GM19025 (cell line): ENCODE measurements around the gene TSBP1.

ENCODE experiments used
- ATAC-seq: cut with Tn5 transposase; IDR thresholded peaks from one replicate; pipeline ENCODE4 v1.9.1; 2021; ENCODE audit warnings: mild to moderate bottlenecking, low read depth, moderate library complexity; ENCODE audit not compliant: unreplicated experiment

Gene TSBP1, protein sequence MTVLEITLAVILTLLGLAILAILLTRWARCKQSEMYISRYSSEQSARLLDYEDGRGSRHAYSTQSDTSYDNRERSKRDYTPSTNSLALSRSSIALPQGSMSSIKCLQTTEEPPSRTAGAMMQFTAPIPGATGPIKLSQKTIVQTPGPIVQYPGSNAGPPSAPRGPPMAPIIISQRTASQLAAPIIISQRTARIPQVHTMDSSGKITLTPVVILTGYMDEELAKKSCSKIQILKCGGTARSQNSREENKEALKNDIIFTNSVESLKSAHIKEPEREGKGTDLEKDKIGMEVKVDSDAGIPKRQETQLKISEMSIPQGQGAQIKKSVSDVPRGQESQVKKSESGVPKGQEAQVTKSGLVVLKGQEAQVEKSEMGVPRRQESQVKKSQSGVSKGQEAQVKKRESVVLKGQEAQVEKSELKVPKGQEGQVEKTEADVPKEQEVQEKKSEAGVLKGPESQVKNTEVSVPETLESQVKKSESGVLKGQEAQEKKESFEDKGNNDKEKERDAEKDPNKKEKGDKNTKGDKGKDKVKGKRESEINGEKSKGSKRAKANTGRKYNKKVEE

GRCh38 chr6:32371803-32372202, at the start of gene TSBP1:
TSS of gene TSBP1 (minus strand) at chr6:32371903. CDS start at chr6:32371706, 197 bp downstream.
- no peak for ATAC-seq

DNA sequence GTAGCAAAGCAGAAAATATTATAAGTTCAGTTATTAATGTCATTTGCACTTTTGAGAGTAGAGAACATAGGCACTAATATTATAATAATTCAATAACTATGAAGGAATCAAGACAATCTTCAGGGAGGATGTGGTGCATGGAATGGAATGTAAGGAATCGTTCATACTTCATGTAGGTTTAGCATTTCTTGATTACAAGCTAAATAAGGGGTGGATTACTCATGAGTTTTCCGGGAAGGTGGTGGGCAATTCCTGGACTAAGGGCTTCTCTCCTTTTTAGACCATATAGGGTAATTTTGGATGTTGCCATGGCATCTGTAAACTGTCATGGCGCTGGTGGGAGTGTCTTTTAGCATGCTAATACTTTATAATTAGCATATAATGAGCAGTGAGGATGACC, 44.3 kb upstream of the TSBP1 start:
- ATAC-seq: no peak

- ATAC-seq: no peak
These were observed 43.9 kb upstream of the TSBP1 start for GRCh38 chr6:32415521-32416019.

- ATAC-seq: no peak
These were observed 41.8 kb upstream of the TSBP1 start for GRCh38 chr6:32413427-32414047.

DNA sequence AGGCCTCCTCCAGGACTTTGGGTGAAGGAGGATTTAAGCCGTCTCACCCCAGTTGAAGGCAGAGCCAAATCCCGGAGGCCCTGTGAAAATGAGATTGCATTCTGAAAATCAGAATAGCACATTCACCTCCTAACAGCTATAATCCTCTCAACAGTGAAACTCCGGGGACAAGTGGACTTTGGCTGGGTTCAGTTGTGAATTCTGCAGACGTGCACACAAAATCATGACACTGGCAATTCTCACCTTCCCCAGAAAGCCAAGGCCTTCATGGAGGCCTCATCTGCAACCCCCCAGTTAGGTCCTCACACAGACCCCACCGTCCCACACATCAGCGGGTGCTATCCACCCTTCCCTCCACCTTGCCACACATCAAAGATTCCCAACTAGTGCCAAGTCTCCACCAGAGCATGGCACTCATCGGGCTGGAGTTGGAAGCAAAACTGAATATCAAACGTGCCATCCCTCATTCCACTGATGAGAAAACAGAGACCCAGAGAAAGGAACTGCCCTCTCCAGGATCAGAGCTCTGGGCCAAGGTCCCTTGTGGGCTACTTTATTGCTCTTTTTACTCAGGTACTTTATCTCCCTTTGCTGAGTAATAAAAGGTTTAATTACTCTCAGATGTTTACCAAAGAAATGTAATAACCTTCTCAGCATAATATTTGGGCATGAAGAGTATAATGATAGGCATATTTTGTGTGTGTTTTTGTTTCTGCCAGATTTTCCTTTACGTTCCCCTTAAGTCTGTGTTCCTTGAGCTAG, 40.0 kb upstream of the TSBP1 start:
- no peak for ATAC-seq

DNA sequence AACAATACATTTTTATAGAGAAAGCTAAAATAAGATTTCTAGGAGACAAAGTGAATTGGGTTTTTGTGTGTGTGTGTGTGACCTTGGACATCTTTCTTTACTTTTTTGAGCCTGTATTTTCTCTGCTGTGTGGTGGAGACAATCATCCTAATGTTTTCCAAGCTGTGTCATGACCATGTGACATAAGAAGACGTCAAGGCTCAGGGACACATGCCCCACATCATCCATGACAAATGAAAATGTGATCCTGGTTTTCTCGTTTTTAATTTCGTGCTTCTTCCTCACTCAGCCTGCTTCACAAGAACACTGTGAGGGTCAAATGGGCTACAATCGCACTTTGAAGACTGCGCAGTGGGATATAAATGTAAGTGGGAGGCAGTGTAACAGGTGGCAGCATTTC, 39.2 kb upstream of the TSBP1 start:
- ATAC-seq: no peak

GRCh38 chr6:32406857-32407256, 35.2 kb upstream of the TSBP1 start, which contains the start of gene BTNL2:
TSS of gene BTNL2 (minus strand) at chr6:32407181. CDS start at chr6:32407123, 58 bp downstream.
- no peak for ATAC-seq

DNA sequence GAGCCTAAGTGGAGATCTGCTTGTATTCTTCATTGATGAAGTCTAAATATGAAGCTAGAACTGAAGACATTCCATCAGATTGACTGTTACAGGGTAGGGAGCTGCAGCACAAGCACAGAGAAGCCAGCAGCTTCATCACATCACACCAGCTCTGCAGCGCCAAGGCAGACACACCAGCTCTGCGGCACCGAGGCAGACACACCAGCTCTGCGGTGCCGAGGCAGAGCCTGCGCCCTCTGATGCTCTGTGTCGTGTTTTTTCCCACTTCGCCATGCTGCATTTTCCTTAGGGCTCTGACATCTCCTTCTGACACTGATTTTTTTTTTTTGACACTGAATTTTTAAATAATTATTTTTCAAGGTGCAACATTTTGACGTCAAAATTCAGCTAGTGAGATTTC, 34.5 kb upstream of the TSBP1 start:
- no peak for ATAC-seq

- no peak for ATAC-seq
These were observed 34.0 kb upstream of the TSBP1 start for GRCh38 chr6:32405656-32406055.

GRCh38 chr6:32402812-32403211, 31.1 kb upstream of the TSBP1 start:
- no peak for ATAC-seq

- ATAC-seq: no peak
These were observed 29.7 kb upstream of the TSBP1 start for GRCh38 chr6:32401284-32401963.

- ATAC-seq: peak; percentile 89
These were observed 25.7 kb upstream of the TSBP1 start for GRCh38 chr6:32397252-32397920.

DNA sequence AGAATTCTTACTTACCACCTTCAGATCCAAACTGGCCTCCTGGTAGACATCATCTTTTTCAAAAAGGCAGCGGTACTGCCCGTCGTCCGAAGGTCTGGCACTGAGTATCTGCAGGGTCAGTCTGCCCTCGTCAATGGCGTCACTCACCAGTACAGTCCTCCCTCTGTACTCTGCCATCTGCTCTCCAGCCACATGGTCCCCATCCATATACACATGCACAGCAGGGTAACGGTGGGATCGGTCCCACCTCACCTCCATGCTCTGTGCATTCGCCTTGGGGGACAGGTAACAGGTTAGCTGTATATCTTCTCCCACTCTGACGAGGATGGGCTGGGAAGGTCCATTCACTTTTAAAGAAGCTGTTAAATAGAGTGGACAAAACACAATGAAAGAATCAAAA, 24.3 kb upstream of the TSBP1 start:
- no peak for ATAC-seq

GRCh38 chr6:32393665-32394420, 22.1 kb upstream of the TSBP1 start:
- ATAC-seq: no peak

GRCh38 chr6:32391505-32391904, 19.8 kb upstream of the TSBP1 start:
- ATAC-seq: no peak

DNA sequence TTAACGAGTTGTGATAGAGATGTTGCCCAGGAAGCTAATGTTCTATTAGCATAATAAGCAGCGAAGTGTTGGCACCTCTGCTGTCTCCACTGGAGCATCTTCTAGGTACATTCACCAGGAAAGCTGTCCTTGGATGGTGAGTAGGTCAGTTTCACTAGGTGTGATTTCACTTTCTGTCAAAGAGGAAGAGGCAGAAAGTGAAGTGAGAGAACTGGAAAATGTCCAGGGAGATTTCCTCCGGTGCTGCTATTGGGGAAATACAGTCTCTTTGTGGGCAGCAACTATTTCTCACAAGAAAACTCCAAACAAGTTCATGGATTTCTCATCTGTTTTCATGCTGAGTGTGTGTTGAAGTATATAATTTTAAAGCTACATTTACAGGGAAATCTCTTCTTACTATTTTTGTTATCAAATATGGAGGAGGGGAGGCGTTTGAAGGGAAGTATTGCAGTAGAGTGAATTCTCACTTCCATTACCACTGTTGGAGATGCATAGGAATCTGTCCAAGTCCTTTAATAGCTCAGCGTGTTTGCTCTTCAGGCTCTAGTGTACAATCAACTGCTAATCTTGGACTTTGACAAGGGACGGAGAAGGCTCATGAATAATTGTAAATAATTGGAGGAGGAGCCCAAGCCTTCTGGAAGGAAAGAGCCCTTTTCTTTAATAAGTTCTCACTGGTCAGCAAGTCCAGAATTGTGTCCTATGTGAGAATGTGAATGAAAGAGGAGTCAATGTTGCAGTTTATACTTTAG, 16.1 kb upstream of the TSBP1 start:
- no peak for ATAC-seq

- ATAC-seq: no peak
These were observed 14.3 kb upstream of the TSBP1 start for GRCh38 chr6:32386040-32386439.

DNA sequence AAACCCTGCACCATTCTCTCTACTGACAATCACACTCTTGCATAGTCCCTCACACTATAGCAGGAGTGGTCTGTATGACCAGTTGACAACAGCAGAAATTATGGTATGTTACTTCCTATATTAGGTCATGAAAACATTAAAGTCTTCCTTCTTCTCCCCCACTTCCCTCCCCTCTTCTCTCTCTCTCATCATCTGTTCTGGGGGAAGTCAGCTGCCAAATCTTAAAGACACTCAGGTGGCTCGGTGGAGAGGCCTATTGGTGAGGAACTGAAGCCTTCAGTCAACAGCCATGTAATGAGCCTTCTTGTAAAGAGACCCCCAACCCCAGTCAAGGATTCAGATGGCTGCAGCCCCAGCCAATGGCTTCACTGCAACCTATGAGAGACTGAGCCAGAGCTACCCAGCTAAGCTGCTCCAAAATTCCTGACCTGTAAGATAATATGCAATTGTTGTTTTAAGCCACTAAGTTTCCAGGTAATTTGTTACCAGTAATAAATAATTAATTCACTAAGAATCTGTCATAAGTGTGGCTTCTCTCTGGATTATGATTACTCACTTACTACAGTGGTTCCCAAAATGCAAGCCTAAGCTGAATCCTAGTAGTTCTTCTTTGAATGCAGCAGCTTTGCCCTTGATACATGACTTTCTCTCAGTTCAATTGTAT, 11.2 kb upstream of the TSBP1 start:
- no peak for ATAC-seq
